SU-DHL-6 (cell line): ENCODE results near the gene COL15A1.

Experiments
- H2AFZ ChIP-seq: fragments of 200-600 bp; sonication (generic); 2 replicates; pipeline ENCODE4 v1.6.1; 2014; ENCODE audit warnings: low read depth, mild to moderate bottlenecking, moderate library complexity, mixed read lengths, antibody characterized with exemption, low read length; ENCODE audit not compliant: severe bottlenecking
- H3F3A ChIP-seq: fragments of 200-600 bp; shearing (Covaris generic); 2 replicates; pipeline ENCODE4 v1.6.0; 2016; ENCODE audit warnings: antibody characterized with exemption, mild to moderate bottlenecking; ENCODE audit not compliant: insufficient read depth
- H3K27ac ChIP-seq: fragments of 200-600 bp; sonication (generic); 2 replicates; pipeline ENCODE4 v1.5.1; 2016; ENCODE audit warnings: low read depth, mild to moderate bottlenecking, low read length, moderate library complexity, mixed read lengths
- H3K27me3 ChIP-seq: fragments of 200-600 bp; sonication (generic), shearing (Covaris generic); 2 replicates; pipeline ENCODE4 v1.6.0; 2014; ENCODE audit warnings: mild to moderate bottlenecking, low read length
- H3K36me3 ChIP-seq: fragments of 200-600 bp; sonication (generic); 2 replicates; pipeline ENCODE4 v1.6.1; 2014; ENCODE audit warnings: mild to moderate bottlenecking, low read length, mixed read lengths
- H3K4me2 ChIP-seq: fragments of 300-600, 200-600 bp; shearing (Covaris generic), sonication (generic); 2 replicates; pipeline ENCODE4 v1.6.0; 2014; ENCODE audit warnings: low read length, low read depth, mild to moderate bottlenecking; ENCODE audit not compliant: poor library complexity, severe bottlenecking
- H3K4me3 ChIP-seq: fragments of 200-600 bp; sonication (generic); 2 replicates; pipeline ENCODE4 v1.5.1; 2014; ENCODE audit warnings: antibody characterized with exemption, low read length, mild to moderate bottlenecking, mixed read lengths; ENCODE audit not compliant: insufficient read depth, poor library complexity, severe bottlenecking
- H3K79me2 ChIP-seq: fragments of 200-600 bp; sonication (generic); 2 replicates; pipeline ENCODE4 v1.6.1; 2014; ENCODE audit warnings: mild to moderate bottlenecking, low read length, moderate library complexity; ENCODE audit not compliant: insufficient read depth
- H3K9ac ChIP-seq: fragments of 200-600 bp; sonication (generic); 2 replicates; pipeline ENCODE4 v1.7.0; 2014; ENCODE audit warnings: mild to moderate bottlenecking, low read length
- H3K9me2 ChIP-seq: fragments of 200-600 bp; sonication (generic); replicated peaks from 2 replicates; pipeline ENCODE4 v1.6.1; 2014; ENCODE audit warnings: low read length; ENCODE audit not compliant: insufficient read depth
- H3K9me3 ChIP-seq: fragments of 200-600 bp; sonication (generic); 2 replicates; pipeline ENCODE4 v1.6.1; 2014; ENCODE audit warnings: low read length, mixed read lengths; ENCODE audit not compliant: insufficient read depth
- H4K20me1 ChIP-seq: fragments of 200-600 bp; sonication (generic); 2 replicates; pipeline ENCODE4 v1.6.1; 2014; ENCODE audit warnings: low read depth, mild to moderate bottlenecking, antibody characterized with exemption, low read length, moderate library complexity, mixed read lengths
- CTCF ChIP-seq: fragments of 200-600 bp; sonication (generic); IDR thresholded peaks from one replicate; pipeline ENCODE4 v1.5.1; 2017; ENCODE audit warnings: antibody characterized with exemption, mild to moderate bottlenecking, low read length, moderate library complexity; ENCODE audit not compliant: insufficient read depth, poor library complexity, severe bottlenecking
- EZH2phosphoT487 ChIP-seq: fragments of 200-600 bp; sonication (generic), shearing (Covaris generic); conservative IDR thresholded peaks from 2 replicates; pipeline ENCODE4 v1.6.1; 2018; ENCODE audit warnings: mild to moderate bottlenecking, antibody characterized with exemption, low read length, moderate library complexity, mixed read lengths

The COL15A1 gene

DNA sequence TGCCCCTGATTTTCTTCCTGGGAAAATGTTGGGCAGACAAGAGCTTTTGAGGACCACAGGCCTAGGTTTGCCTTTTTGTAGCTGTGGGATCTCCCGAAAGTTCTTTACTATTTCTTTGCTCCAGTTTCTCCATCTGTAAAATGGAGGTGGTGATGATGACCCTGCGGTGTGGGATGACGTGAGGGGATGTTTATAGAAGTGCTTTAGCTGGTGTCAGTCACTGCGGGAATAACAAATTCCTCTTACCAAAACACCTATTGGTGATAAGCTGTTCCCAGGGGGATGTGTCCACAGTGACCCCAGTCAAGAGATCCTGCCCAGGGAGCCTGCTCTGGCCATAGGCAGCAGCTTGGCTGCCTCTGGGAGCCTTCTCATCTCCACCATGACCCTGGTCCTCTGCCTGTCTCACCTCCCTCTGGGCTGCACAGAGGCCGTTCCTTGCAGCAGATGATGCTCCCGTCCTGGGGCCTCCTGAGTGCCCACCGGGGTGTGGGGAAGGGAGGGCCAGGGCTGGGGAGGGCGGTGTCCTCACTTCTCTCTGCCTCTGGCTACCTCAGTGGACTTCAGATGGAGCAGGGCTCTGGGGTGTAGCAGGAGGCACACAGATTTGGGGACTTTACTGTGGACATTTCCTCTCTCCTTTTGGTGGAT, 77.2 kb downstream of the COL15A1 start:
- H3F3A ChIP-seq: no peaks in the 10 kb centered on the region
- TF ChIP-seq CTCF (no peak), EZH2phosphoT487 (no peak)
- H3K36me3 ChIP-seq: no peaks in the 10 kb centered on the region
- no peaks in the 10 kb centered on the region for H3K9me3 ChIP-seq
- no peaks in the 10 kb centered on the region for H3K27me3 ChIP-seq
- no peaks in the 10 kb centered on the region for H4K20me1 ChIP-seq
- no peak overlapping the region for H2AFZ ChIP-seq
- H3K4me3 ChIP-seq: no peak overlapping the region
- H3K9me2 ChIP-seq: no peaks in the 10 kb centered on the region
- no peaks in the 10 kb centered on the region for H3K79me2 ChIP-seq
- no peak overlapping the region for H3K27ac ChIP-seq
- H3K4me2 ChIP-seq: no peak overlapping the region
- H3K9ac ChIP-seq: no peak overlapping the region

- no peak overlapping the region for H3K4me2 ChIP-seq
- no peaks in the 10 kb centered on the region for H4K20me1 ChIP-seq
- no peak overlapping the region for H2AFZ ChIP-seq
- no peaks in the 10 kb centered on the region for H3K36me3 ChIP-seq
- H3K9ac ChIP-seq: no peak overlapping the region
- no peak overlapping the region for H3K27ac ChIP-seq
- no peaks in the 10 kb centered on the region for H3F3A ChIP-seq
- no peaks in the 10 kb centered on the region for H3K79me2 ChIP-seq
- no peaks in the 10 kb centered on the region for H3K27me3 ChIP-seq
- no peak overlapping the region for H3K4me3 ChIP-seq
- no peaks in the 10 kb centered on the region for H3K9me2 ChIP-seq
- no peaks in the 10 kb centered on the region for H3K9me3 ChIP-seq
- TF ChIP-seq EZH2phosphoT487 (no peak), CTCF (no peak)
These were observed 77.8 kb downstream of the COL15A1 start for GRCh38 chr9:99021512-99021911.

DNA sequence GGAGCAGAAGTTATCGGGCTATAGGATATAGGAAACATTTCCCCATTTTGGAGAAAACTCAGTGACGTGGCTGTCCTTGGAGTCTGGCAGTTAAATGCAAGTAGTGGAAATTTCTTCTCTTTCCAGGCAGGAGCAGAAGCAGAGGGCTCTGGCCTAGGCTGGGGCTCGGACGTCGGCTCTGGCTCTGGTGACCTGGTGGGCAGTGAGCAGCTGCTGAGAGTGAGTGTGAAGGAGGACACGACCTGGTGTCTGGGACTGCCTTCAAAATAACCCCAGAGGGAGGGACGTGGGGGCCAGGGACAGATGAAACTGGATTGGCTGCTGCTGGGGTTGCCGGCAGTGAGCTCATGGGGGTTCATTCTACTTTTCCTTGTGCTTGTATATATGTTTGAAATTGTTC, 79.5 kb downstream of the COL15A1 start:
- no peak overlapping the region for H3K9ac ChIP-seq

More for the DNA sequence above, 79.5 kb downstream of the COL15A1 start:
- Histone ChIP-seq H3K9me2 (no peaks in the 10 kb centered on the region), H3K36me3 (no peaks in the 10 kb centered on the region), H2AFZ (no peak overlapping the region), H3F3A (no peaks in the 10 kb centered on the region), H3K27ac (no peak overlapping the region), H3K4me3 (no peak overlapping the region), H3K4me2 (no peak overlapping the region), H3K9me3 (no peaks in the 10 kb centered on the region), H3K79me2 (no peaks in the 10 kb centered on the region), H4K20me1 (no peaks in the 10 kb centered on the region), H3K27me3 (no peaks in the 10 kb centered on the region)
- no peak for TF ChIP-seq CTCF
- no peak for TF ChIP-seq EZH2phosphoT487
